ENCODE measurements around the gene PHF3. TPM values are rescaled to one million over a fixed set of nuclear protein-coding genes. Genes with fewer than 3 reads are reported as not detected.

Gene PHF3
- total and polyA plus RNA-seq, 4 donors: 8.3 to 137 (median 25.2) TPM

DNA sequence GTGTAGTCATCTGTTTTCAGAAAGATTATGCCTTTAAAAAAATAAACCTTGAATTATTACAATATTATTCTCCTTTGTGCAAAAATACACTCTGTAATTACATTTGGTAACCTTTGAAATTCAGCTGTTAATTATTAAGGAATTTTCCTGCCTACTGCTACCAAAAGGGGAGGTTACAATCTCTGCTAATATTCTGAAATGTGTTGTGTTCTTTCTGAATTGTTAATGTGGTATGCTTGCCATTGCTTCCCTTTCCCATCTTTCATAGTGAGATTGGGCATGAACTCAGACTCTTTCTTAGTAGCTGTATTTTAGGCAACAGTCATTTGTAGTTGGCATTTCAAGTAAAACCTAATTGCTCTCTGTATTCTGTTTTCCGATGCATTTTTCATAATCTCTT is 73.0 kb downstream of the PHF3 start:
- Histone ChIP-seq H3K9me3 (ENCODE audit: control insufficient read depth in 4 of 4, insufficient read depth in 3 of 4, low read length in 3 of 4) (no peaks in the 10 kb centered on the region), H3K4me1 (ENCODE audit: control insufficient read depth in 5 of 5, insufficient read depth in 5 of 5, low read length in 5 of 5) (no peaks in the 10 kb centered on the region), H3K36me3 (ENCODE audit: control insufficient read depth in 4 of 4, insufficient read depth in 4 of 4, low read length in 4 of 4) (peaks cover 17 to 62% (median 48%) of the 10 kb centered on the region in 4 donors), H3K27me3 (ENCODE audit: control insufficient read depth in 3 of 3, insufficient read depth in 3 of 3, low read length in 2 of 3) (no peaks in the 10 kb centered on the region), H3K4me3 (no peak overlapping the region), H3K9ac (ENCODE audit: insufficient read depth in 1 of 2, low read length in 2 of 2) (no peak overlapping the region), H3K27ac (ENCODE audit: low read depth in 1 of 2, low read length in 1 of 2) (no peak overlapping the region)
- DNase-seq (no peak), ATAC-seq (ENCODE audit: insufficient read depth, low FRiP score) (no peak)
- TF ChIP-seq, protein P1, sequence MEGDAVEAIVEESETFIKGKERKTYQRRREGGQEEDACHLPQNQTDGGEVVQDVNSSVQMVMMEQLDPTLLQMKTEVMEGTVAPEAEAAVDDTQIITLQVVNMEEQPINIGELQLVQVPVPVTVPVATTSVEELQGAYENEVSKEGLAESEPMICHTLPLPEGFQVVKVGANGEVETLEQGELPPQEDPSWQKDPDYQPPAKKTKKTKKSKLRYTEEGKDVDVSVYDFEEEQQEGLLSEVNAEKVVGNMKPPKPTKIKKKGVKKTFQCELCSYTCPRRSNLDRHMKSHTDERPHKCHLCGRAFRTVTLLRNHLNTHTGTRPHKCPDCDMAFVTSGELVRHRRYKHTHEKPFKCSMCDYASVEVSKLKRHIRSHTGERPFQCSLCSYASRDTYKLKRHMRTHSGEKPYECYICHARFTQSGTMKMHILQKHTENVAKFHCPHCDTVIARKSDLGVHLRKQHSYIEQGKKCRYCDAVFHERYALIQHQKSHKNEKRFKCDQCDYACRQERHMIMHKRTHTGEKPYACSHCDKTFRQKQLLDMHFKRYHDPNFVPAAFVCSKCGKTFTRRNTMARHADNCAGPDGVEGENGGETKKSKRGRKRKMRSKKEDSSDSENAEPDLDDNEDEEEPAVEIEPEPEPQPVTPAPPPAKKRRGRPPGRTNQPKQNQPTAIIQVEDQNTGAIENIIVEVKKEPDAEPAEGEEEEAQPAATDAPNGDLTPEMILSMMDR (IDR thresholded peaks at IDR 0.05; ENCODE audit: control extremely low read depth, extremely low read depth): no peak
- 98 to 99% methylated on average over 1 of the region's 1 CpG for WGBS, 2 donors

DNA sequence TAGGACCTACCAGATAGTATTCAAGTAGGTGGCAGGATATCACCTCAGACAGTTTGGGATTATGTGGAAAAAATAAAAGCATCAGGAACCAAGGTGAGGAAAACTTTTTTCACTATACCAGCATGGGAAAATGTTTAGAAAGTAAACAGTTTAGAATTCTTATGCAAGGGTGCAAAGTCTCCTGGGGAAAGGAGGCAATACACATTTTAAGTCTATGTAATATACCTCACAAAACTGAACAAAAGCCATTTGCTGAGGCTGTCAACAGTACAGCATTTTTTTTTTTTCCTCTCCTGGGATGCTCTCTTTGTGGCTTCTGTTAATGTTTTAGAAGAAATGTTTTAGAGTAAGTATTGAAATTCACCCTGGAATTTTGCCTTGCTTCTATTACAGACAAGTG is 73.5 kb downstream of the PHF3 start:
- Histone ChIP-seq H3K9ac (ENCODE audit: insufficient read depth in 1 of 2, low read length in 2 of 2) (no peak overlapping the region), H3K27ac (ENCODE audit: low read depth in 1 of 2, low read length in 1 of 2) (no peak overlapping the region), H3K27me3 (ENCODE audit: control insufficient read depth in 3 of 3, insufficient read depth in 3 of 3, low read length in 2 of 3) (no peaks in the 10 kb centered on the region), H3K4me1 (ENCODE audit: control insufficient read depth in 5 of 5, insufficient read depth in 5 of 5, low read length in 5 of 5) (no peaks in the 10 kb centered on the region), H3K36me3 (ENCODE audit: control insufficient read depth in 4 of 4, insufficient read depth in 4 of 4, low read length in 4 of 4) (peaks cover 15 to 59% (median 46%) of the 10 kb centered on the region in 4 donors), H3K9me3 (ENCODE audit: control insufficient read depth in 4 of 4, insufficient read depth in 3 of 4, low read length in 3 of 4) (no peaks in the 10 kb centered on the region), H3K4me3 (no peak overlapping the region)
- DNase-seq: no peak
- ATAC-seq (ENCODE audit: insufficient read depth, low FRiP score): no peak
- TF ChIP-seq, protein P1 (IDR thresholded peaks at IDR 0.05; ENCODE audit: control extremely low read depth, extremely low read depth): no peak

DNA sequence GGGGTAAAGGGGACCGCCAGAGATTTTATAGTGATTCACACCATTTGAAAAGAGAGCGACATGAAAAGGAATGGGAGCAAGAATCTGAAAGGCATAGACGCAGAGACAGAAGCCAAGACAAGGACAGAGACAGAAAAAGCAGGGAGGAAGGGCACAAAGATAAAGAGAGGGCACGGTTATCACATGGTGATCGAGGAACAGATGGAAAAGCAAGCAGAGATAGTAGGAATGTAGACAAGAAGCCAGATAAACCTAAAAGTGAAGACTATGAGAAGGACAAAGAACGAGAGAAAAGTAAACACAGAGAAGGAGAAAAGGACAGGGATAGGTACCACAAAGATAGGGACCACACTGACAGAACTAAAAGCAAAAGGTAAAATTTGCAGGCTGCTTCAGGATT is 77.7 kb downstream of the PHF3 start:
- 92 to 97% methylated on average over 6 of the region's 6 CpGs for WGBS, 2 donors
- no peak for ATAC-seq (ENCODE audit: insufficient read depth, low FRiP score)

DNA sequence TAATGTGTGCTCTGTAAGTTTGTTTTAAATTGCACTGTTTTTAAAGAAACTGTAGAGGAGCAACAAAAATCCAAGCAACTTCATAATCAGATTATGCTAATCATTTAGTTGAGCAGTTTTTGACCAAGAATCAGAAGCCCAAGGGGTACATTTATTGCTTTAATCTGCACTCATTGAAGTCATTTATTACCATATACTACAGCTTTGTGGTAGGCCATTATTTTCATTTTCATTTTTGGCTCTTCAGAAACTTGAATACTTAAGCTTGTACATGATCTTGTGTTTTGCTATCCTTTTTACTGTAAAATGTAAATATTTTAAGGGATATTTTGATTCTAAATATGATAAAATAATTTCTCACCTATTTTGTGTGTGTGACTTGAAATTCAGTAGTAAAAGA is 78.5 kb downstream of the PHF3 start:
- Histone ChIP-seq H3K4me1 (ENCODE audit: control insufficient read depth in 5 of 5, insufficient read depth in 5 of 5, low read length in 5 of 5) (no peaks in the 10 kb centered on the region), H3K9ac (ENCODE audit: insufficient read depth in 1 of 2, low read length in 2 of 2) (no peak overlapping the region), H3K4me3 (no peak overlapping the region), H3K36me3 (ENCODE audit: control insufficient read depth in 4 of 4, insufficient read depth in 4 of 4, low read length in 4 of 4) (peaks cover 8 to 37% (median 28%) of the 10 kb centered on the region in 4 donors), H3K27me3 (ENCODE audit: control insufficient read depth in 3 of 3, insufficient read depth in 3 of 3, low read length in 2 of 3) (no peaks in the 10 kb centered on the region), H3K9me3 (ENCODE audit: control insufficient read depth in 4 of 4, insufficient read depth in 3 of 4, low read length in 3 of 4) (no peaks in the 10 kb centered on the region), H3K27ac (ENCODE audit: low read depth in 1 of 2, low read length in 1 of 2) (no peak overlapping the region)
- DNase-seq: no peak
- TF ChIP-seq, protein P1 (IDR thresholded peaks at IDR 0.05; ENCODE audit: control extremely low read depth, extremely low read depth): no peak
- ATAC-seq (ENCODE audit: insufficient read depth, low FRiP score): no peak

More for the DNA sequence above, 77.7 kb downstream of the PHF3 start:
- Histone ChIP-seq H3K27me3 (ENCODE audit: control insufficient read depth in 3 of 3, insufficient read depth in 3 of 3, low read length in 2 of 3) (no peaks in the 10 kb centered on the region), H3K4me1 (ENCODE audit: control insufficient read depth in 5 of 5, insufficient read depth in 5 of 5, low read length in 5 of 5) (no peaks in the 10 kb centered on the region), H3K9ac (ENCODE audit: insufficient read depth in 1 of 2, low read length in 2 of 2) (no peak overlapping the region), H3K27ac (ENCODE audit: low read depth in 1 of 2, low read length in 1 of 2) (no peak overlapping the region), H3K36me3 (ENCODE audit: control insufficient read depth in 4 of 4, insufficient read depth in 4 of 4, low read length in 4 of 4) (peaks cover 8 to 40% (median 31%) of the 10 kb centered on the region in 4 donors), H3K9me3 (ENCODE audit: control insufficient read depth in 4 of 4, insufficient read depth in 3 of 4, low read length in 3 of 4) (no peaks in the 10 kb centered on the region), H3K4me3 (no peak overlapping the region)
- TF ChIP-seq, protein P1 (IDR thresholded peaks at IDR 0.05; ENCODE audit: control extremely low read depth, extremely low read depth): no peak
- no peak for DNase-seq

Data from lung (tissue), 12 donors.